H7 (cell line): ENCODE results near the gene ZBTB7B. TPM values are rescaled to one million over a fixed set of nuclear protein-coding genes. Genes with fewer than 3 reads are reported as not detected.

Experiments
- DNase-seq: peaks from one replicate; pipeline ENCODE4 v3.0.0; 2012
- H3K27me3 ChIP-seq: 2 replicates; pipeline ENCODE4 v1.6.0; 2011; ENCODE audit warnings: mild to moderate bottlenecking, low read length; ENCODE audit not compliant: control insufficient read depth, insufficient read depth
- H3K36me3 ChIP-seq: replicated peaks from 2 replicates; pipeline ENCODE4 v1.5.1; 2011; ENCODE audit warnings: low read length; ENCODE audit not compliant: control insufficient read depth, insufficient read depth
- H3K4me3 ChIP-seq: 2 replicates; pipeline ENCODE4 v1.5.1; 2011; ENCODE audit warnings: low read depth, mild to moderate bottlenecking, control low read depth, low read length, moderate library complexity; ENCODE audit not compliant: insufficient read depth
- total RNA-seq: library from RNA; depleted of rRNA; stranded (reverse); fragments of >200 nt; shearing (Covaris generic); gene quantifications from 2 replicates; pipeline ENCODE4 v1.2.3, GENCODE V29; 2014

Gene ZBTB7B
- total RNA-seq, 1 experiment from 2014 or later, result 40.6 TPM

DNA sequence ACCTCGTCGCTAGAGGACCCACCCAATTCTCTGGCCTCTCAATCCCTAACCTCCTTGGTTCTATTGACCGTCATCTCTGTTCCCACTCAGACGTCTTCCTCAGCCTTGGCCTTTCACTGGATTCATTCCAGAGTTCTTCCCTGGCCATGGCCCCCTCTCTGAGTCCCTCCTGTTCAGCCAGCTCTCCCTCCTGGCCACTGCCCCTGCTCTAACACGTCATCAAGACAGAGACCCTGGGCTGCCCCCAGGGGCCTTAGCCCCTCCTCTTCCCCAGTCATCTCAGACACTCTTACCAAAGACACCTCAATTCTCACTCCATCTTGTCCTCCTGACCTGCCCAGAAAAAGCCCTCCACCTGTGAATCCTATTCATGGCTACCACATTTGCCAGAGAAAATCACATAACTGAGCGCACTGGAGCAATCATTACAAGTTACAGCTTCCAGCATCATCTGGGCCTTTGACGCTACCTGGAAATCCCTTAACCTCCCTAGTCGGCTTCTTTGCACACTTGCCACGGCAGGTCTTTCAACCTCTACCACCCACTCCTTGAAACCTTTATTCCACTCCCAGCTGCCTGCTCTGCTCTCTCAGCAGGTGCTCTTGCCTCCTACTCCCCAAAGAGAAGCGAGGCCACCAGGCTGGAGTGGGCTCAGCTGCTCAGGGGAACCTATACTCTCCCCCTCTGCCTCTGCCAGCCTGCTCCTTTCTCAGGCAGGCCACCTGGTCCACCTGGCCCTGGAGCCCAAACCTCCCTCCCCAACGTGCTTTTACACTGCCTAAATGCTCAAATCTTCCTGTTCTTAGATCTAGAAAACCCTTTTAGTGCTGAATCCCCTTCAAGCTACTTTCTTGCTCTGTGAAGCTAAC is 17.0 kb downstream of the ZBTB7B start:
- H3K27me3 ChIP-seq, result no peaks in the 10 kb centered on the region; the same call in 1 of the 2 replicates
- DNase-seq, result peak; percentile 41

DNA sequence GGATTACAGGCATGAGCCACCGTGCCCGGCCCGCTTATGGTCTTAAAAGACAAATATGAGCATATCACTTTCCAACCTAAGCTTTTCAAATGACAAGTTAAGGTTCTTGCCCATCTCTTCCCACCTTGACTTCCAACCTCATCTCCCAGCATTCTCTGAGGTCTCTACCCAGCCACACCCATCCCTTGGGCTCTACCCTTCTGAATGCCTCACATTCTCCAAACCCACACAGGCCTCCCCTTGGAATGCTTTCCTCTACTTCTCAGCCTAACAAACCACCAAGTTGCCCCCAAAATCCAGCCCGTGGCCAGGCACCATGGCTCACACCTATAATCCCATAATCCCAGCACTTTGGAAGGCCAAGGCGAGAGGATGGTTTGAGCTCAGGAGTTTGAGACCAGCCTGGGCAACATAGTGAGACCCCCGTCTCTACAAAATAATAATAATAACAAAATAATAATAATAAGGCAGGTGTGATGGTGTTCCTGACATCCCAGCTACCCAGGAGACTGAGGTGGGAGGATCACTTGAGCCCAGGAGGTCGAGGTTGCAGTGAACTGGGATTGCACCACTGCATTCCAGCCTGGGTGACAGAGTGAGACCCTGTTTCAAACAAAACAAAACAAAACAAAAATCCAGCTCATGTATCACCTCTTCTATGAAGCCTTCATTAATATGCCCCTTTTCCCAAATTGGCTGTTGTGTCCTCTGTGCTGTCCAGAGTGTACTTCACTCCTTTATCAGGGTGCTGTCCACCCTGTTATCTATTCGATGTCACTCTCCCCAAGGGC is 19.7 kb downstream of the ZBTB7B start:
- H3K36me3 ChIP-seq, result no peaks in the 10 kb centered on the region

More for the DNA sequence above, 17.0 kb downstream of the ZBTB7B start:
- Histone ChIP-seq H3K4me3 (no peak overlapping the region), H3K36me3 (peaks cover 5% of the 10 kb centered on the region)

DNA sequence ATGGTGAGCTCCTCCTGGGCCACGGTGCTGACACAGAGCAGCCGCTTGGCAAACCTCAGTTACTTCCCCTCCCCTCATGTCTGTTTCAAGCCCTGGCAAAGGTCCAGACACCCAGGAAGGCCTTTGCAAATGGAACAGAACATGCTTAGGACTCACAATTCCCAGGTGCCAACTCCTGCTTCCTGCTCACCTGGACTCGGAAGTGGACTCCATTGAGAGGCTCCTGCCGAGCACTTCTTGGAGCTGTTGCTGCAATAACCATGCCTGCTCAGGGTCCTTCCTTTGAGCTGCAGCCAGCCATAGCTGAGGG is 20.3 kb downstream of the ZBTB7B start:
- no peak overlapping the region for H3K4me3 ChIP-seq
- no peak for DNase-seq
- no peaks in the 10 kb centered on the region; the same call in 1 of the 2 replicates for H3K27me3 ChIP-seq
- H3K36me3 ChIP-seq, result no peaks in the 10 kb centered on the region

More for the DNA sequence above, 19.7 kb downstream of the ZBTB7B start:
- Histone ChIP-seq H3K4me3 (no peak overlapping the region), H3K27me3 (no peaks in the 10 kb centered on the region; the same call in 1 of the 2 replicates)
- no peak for DNase-seq

DNA sequence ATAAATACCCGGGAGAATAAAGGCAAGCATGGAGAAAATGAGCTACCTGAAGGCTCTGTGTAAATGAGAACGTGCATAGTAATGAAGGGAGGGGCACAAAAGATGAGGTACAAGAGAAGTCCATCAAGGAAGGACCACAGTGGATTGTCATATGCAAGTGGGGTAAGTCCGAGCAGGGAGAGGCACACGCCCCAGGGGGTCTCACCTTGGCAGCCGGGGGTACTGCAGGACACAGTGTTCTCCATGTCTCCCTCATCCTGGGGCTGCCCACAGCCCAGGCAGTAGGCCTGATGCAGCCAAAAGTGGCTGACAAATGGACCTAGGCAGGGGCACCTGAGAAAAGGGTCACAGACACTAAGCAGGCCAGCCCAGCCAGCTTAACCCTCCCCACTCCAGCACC is 21.0 kb downstream of the ZBTB7B start:
- Histone ChIP-seq H3K4me3 (no peak overlapping the region), H3K27me3 (no peaks in the 10 kb centered on the region; the same call in 1 of the 2 replicates), H3K36me3 (no peaks in the 10 kb centered on the region)
- DNase-seq, result peak; percentile 51

DNA sequence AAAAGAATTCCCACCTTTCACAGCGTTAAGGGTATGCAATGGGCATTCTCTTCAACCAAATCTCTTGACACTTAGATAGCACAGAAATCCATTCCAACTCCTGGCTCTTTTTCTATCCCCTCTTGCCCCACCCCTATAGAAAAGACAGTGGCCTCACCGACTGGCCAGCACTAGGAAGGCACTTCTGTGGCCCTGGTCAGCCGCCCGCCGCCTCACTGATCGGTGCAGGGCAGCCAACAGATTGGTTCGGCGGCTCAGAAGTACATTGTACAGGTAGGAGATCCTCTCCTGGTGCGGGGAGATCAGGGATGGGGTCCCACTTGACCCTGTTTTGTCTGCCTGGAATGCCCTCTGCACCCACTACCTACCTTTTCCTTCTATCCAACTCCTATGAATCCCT is 21.7 kb downstream of the ZBTB7B start:
- Histone ChIP-seq H3K36me3 (no peaks in the 10 kb centered on the region), H3K4me3 (no peak overlapping the region), H3K27me3 (no peaks in the 10 kb centered on the region; the same call in 1 of the 2 replicates)
- no peak for DNase-seq

DNA sequence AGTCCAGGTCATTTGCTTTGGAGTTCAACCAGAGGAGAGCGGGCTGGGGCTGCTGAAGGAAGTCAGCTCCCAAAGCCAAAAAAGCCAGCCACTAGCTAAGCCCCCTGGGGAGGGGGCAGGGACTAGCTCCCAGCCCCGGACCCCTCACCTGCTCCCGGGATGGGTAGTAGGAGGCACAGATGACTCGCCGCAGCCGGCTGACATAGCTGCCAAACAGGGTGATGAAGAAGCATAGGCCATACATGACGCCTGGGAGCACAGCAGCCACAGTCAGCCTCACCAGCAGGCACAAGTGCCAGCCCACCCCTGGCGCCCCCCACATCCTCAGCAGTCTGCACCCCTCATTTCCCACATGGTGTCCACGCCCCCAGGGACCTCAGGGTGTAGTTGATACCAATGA is 23.6 kb downstream of the ZBTB7B start:
- Histone ChIP-seq H3K27me3 (no peaks in the 10 kb centered on the region; the same call in 1 of the 2 replicates), H3K4me3 (no peak overlapping the region), H3K36me3 (no peaks in the 10 kb centered on the region)
- peak; percentile 64 for DNase-seq

DNA sequence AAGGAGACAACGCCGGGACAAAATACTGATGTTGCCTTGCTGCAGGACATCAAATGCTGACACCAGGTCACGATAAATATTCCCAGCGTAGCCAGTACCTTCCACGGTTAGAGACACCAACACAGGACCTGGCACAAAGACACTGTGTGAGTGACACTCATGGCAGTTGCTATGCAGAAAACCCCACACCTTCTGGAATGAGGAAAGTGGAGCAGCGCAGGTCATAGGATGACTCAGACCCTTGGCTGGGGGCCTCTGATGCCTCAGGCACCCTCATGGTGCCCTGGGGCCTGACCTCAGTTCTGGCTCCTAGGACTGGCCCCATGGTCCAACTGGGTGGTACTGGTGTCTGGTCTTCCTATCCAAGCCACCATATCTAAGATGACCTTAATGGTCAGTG is 24.0 kb downstream of the ZBTB7B start:
- Histone ChIP-seq H3K4me3 (no peak overlapping the region), H3K36me3 (no peaks in the 10 kb centered on the region), H3K27me3 (no peaks in the 10 kb centered on the region; the same call in 1 of the 2 replicates)
- no peak for DNase-seq

DNA sequence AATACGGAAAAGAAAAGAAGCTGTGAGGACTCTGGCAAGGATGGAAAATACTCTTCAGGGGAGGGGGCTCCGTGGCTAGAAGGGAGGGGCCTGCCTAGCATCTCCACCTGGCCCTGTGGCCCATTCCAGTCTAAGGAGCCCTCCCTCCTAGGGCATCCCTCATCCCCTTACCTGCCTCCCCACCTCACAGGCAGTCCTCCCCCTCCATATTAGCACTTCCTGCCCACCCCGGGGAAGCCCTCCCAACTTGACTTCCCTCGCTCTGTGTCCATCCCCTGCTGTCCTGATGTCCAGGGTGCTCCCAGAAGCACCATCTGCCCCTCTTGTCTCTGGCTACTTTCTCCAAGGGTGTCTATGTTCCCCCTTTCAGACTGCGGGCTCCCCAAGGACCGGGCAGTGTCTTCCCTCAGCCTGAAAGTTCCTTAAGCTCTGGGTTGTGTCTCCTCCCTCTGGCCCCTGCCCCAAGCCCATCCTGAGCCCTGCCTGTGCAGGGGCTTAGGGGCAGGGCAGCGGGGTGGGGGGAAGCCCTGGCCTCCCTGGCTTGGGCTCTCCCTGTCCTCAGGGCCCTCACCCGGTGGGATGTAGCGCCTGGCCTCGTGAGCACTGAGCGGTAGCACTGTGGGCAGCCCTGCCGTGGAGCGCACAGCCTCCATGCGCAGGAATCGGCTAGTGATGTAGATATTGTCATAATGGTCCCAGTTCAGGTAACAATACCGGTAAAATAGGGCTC is 27.1 kb downstream of the ZBTB7B start:
- no peaks in the 10 kb centered on the region for H3K36me3 ChIP-seq
- no peaks in the 10 kb centered on the region for H3K27me3 ChIP-seq
- H3K4me3 ChIP-seq, result no peak overlapping the region
- DNase-seq, result no peak

DNA sequence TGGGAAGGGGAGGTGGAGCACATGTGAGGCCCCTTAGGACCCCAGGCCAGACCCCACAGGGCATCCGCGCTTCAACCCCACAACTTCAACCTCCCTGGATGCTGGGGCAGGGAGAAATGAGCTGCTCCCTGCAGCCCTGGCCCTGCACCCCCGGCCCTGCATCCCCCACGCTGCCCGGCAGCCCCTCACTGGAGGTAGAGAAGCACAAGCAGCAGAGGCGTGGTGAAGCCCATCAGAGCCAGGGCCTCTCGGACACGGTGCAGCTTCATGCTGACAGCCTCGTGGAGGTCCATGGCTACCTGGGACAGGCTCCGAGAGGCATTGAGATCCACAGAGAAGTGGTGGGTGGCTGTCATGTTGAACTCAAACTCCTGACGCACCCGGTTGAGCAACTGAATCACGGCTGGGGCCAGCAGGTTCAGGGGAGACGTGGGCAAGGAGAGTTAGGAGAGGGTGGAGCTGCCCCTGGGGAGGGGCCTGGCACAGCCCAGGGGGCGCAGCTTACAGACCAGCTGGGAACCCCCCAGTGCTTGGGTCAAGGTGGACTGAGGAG is 27.7 kb downstream of the ZBTB7B start:
- H3K27me3 ChIP-seq, result no peaks in the 10 kb centered on the region
- no peaks in the 10 kb centered on the region for H3K36me3 ChIP-seq
- DNase-seq, result no peak
- H3K4me3 ChIP-seq, result no peak overlapping the region

DNA sequence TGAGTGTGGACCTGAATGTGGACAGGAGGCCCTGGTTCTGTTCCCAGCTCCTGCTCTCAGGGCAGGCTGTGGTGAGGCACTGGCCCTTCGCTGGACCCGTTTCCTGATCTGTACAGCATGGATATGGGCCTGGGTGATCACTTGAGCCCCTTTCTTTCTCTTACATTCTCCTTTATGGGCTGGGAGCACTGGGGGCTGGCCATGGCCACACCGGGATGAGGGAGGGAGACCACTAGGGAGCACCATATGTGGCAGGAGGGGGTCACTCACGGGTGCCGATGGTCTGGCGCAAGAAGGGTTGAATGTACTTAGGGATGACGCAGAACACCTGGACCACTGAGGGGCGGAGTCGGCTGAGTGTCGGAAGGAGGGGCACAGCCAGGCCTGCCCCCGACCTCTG is 28.3 kb downstream of the ZBTB7B start:
- Histone ChIP-seq H3K4me3 (no peak overlapping the region), H3K27me3 (no peaks in the 10 kb centered on the region), H3K36me3 (no peaks in the 10 kb centered on the region)
- DNase-seq, result no peak

DNA sequence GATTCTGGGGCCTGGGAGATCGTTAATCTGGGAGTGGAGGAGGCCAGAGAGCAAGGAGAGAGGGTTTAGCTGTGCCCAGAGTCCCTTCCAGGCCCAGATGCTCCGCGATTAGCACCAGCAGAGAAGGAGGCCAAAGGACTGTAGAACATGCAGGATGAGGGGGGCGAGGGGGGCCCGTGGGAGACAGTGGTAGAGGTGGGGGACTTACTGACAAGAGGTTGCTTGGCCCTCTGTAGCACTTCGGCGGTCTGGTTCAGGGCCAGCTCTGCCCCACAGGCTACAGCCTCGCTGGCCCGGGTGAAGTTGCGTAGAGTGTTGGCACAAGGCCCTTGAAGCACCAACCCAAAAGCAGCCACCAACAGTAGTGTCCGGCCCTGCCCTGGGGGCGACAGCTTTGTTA is 30.3 kb downstream of the ZBTB7B start:
- H3K36me3 ChIP-seq, result no peaks in the 10 kb centered on the region
- H3K4me3 ChIP-seq, result no peak overlapping the region
- DNase-seq, result no peak
- H3K27me3 ChIP-seq, result no peaks in the 10 kb centered on the region

DNA sequence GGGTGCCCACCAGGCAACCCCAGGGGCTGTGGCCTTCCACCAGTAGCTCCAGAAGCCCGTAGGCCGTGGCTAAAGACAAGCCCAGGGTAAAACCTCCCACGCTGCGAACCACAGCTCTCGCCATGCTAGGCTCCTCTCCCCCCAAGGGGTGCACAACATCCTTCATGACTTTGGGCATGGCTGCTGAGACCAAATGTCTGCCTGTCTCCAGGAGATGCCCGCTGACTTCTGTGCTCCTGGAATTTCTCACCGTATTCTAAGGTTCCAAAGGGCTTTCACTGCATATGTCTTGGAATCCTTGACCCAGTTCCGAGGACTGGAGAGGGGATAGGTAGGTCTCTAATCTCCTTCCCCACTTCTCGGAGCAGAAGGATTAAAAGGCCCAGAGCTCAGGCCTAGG is 30.9 kb downstream of the ZBTB7B start, which contains the start of the genes DCST1 and DCST2:
Gene DCST1, plus strand, starts transcription at position 301 of the 400 bp plus-strand sequence. CDS start 213 bp downstream, outside the sequence.
Gene DCST2, minus strand, starts transcription at position 258 of the 400 bp plus-strand sequence. Its CDS starts 80 bp downstream, at position 178.
- DNase-seq, result no peak
- H3K27me3 ChIP-seq, result peaks cover 3% of the 10 kb centered on the region; the same call in 1 of the 2 replicates
- H3K4me3 ChIP-seq, result no peak within 1 kb of the TSS

DNA sequence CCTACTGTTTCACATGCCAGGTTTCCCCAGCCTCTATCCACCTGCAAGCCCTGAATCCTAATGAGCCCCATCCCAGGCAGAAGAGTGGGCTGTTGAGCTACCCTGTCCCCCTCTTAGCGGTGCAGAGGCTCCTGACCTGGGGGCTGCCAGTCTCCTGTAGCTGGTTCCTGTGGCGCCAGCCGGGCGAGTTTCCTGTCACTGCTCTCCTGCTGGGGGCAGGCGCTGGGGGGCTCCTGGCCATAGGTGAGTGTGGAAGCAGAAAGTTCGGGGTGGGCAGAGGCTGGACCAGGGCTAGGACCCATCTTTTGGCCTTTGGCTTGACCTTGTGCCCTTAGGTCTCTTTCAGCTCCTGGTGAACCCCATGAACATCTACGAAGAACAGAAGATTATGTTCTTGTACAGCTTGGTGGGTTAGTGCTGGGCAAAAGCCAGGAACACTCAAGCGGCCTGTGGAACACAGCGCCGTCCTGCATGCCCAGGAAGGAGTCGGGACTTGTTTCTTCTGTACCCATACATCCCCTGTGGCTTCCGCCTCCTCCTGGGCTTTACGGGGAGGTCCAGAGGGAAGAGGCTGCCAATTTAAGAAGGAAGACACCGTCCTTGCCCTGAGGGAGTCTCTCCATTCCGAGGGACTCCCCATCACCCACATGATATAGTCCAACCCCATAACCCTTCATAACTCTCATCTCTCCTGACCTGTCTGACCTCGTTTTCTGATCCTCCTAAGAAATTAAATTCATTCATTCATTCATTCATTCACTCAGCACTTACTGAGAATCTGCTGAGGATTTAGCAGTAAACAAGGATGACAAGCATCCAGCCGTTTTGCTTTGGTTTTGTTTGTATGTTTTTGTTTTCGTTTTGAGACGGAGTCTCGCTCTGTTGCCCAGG is 32.0 kb downstream of the ZBTB7B start:
- DNase-seq, result peak; percentile 38
- Histone ChIP-seq H3K27me3 (peaks cover 6% of the 10 kb centered on the region), H3K36me3 (no peaks in the 10 kb centered on the region), H3K4me3 (no peak overlapping the region)

More for the DNA sequence above, 30.9 kb downstream of the ZBTB7B start, which contains the start of the genes DCST1 and DCST2:
- no peaks in the 10 kb centered on the region for H3K36me3 ChIP-seq
